Activated T-helper 9 cell treated with anti-CD3 and anti-CD28 coated beads, Interleukin-2, amount 50 U/mL, for 16 hours (primary cell): ENCODE results near the gene DONSON.
A peak's percentile ranks its signal among the peaks of the same experiment; 100 is the strongest.
"Not testable (repeated sequence)": the region's sequence is repeated elsewhere in the genome, so short reads cannot be mapped to it uniquely, and the experiment has no call there.

ENCODE experiments used
- DNase-seq: peaks from one replicate; pipeline ENCODE4 v3.0.0-alpha.2; 2020; ENCODE audit warnings: low read depth

Gene DONSON, protein sequence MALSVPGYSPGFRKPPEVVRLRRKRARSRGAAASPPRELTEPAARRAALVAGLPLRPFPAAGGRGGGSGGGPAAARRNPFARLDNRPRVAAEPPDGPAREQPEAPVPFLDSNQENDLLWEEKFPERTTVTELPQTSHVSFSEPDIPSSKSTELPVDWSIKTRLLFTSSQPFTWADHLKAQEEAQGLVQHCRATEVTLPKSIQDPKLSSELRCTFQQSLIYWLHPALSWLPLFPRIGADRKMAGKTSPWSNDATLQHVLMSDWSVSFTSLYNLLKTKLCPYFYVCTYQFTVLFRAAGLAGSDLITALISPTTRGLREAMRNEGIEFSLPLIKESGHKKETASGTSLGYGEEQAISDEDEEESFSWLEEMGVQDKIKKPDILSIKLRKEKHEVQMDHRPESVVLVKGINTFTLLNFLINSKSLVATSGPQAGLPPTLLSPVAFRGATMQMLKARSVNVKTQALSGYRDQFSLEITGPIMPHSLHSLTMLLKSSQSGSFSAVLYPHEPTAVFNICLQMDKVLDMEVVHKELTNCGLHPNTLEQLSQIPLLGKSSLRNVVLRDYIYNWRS

GRCh38 chr21:33588485-33589335 lies at the start of gene DONSON:
Gene DONSON (minus strand): TSS chr21:33588684. CDS start chr21:33588641, 43 bp downstream.
- peak; percentile 83 for DNase-seq

- DNase-seq, result no peak
These were observed 45.8 kb upstream of the DONSON start for GRCh38 chr21:33634254-33634653.

DNA sequence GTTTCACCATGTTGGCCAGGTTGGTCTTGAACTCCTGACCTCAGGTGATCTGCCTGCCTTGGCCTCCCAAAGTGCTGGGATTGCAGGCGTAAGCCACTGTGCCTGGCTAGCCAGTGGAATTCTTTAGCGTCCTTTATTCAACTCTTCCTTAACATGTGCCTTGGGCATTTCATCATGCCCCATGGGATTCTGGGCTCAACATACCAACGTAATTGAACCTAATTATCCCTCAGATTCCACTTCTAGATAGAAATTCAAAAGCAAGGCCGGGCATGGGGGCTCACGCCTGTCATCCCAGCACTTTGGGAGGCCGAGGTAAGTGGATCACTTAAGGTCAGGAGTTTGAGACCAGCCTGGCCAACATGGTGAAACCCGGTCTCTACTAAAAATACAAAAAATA lies 37.7 kb upstream of the DONSON start:
- not testable (repeated sequence) for DNase-seq

DNA sequence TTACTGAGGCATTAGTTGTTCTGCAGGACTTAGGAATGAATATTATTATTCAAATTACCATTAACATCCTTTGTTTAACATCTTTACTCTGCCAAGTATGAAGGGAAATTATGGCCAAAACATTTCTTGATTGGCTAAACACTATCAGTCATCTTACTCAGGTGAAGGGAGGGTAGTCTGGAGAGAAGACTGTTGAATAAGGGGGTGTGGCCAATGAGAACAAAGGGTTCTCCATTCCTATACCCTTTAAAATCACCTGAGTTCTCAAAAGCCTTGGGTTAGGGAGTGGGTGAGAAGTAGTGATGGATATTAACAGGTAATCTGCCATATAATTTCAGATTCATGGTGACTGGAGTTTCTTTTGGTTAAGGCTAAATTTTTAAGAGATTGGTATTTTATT lies 33.8 kb upstream of the DONSON start:
- no peak for DNase-seq

- DNase-seq, result no peak
These were observed 31.2 kb upstream of the DONSON start for GRCh38 chr21:33619726-33620125.

GRCh38 chr21:33618407-33618806 lies 29.9 kb upstream of the DONSON start:
- DNase-seq, result no peak

DNA sequence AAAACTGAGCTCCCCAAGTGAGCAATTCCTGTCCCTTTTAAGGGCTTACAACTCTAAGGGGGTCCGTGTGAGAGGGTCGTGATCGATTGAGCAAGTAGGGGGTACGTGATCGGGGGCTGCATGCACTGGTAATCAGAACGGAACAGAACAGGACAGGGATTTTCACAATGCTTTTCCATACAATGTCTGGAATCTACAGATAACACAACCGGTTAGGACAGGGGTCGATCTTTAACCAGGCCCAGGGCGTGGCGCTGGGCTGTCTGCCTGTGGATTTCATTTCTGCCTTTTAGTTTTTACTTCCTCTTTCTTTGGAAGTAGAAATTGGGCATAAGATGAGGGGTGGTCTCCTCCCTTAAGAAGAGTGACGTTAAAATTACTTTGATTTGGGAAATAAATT lies 29.1 kb upstream of the DONSON start:
- DNase-seq, result not testable (repeated sequence)

DNA sequence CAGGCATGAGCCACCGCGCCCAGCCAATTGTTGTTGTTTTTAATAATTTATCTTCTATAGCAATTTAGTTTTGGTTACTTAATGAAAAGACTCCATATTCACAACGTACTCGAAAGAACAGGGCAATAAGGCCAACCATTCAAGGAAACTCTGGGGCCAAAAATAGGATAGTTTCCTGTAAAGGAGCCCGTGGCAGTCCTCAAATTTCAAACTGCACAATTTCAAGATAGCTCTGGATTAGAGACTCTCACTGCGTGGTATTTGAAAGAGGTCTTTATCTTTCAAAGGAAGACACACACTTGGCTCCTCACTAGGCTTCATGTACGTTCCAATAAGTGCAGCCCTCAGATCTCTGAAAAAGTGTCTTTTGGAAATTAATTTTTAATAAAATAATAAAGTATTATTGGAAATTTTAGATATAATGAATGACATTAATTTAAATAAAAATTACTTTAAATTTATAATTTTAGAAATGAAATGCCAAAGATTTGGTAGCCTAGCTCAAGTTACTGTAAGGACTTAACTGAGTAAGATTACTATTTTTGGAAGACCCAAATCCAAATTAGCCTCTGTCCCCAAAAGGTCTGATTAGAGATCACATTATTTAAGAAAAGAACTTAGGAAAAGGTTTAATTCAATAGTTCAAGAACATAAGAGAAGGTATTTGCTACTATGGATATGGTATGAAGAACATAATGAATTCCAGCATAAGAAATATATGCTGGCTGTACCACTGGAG lies 22.7 kb upstream of the DONSON start:
- DNase-seq, result no peak

- DNase-seq, result no peak
These were observed 20.1 kb upstream of the DONSON start for GRCh38 chr21:33608559-33608958.

DNA sequence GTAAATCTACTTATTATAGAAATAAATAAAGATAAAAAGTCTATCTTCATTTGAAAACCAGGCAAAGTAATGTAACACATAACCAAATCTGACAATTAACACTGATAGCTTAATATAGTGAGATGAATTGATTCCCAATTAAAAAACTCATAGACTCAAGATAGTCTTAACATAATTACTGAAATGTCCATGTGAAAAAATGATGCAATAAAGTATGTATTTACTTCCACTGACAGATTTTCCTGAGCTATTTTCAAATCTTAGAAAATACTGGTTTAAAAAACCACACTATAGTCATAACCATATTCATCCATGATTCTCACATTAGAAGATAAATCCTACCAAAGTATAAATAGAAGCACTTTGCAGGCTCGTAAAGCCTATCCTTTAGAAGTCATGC lies 9.6 kb upstream of the DONSON start:
- no peak for DNase-seq

GRCh38 chr21:33587792-33588484 lies 546 bp downstream of the DONSON start:
- peak; percentile 2 for DNase-seq

DNA sequence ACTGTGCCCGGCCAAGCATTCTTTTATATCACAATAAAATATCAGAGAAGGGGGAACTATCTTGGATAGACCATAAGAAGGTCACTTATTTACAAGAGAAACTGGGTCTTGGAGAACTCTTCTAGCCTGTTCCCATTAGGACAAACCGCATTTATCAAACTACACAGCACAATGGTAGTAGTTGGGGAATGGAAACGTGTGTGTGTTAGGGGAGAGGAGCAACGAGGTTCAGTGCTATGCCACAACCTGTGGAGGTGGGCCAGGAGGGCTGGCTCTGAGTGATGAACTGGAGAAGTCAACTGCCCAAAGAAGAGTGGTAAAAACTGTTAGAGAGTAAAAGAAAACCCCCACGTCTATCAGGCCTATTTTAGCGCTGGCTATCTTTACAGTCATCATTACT lies 1.6 kb downstream of the DONSON start:
- DNase-seq, result no peak

DNA sequence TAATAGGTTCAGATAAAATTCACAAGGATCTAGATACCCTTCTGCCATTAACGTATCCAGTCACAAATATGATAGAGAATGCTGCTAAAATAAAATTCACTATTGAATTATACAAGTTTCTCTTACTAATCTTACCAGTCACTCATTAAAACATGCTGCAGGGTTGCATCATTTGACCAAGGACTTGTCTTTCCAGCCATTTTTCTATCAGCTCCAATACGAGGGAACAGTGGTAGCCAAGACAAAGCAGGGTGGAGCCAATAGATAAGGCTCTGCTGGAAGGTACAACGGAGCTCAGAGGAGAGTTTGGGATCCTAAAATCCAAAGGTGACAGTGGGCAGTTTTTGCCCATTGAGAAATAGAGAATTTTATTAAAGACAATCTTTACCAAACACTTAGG lies 4.0 kb downstream of the DONSON start:
- no peak for DNase-seq

- no peak for DNase-seq
These were observed 9.4 kb downstream of the DONSON start for GRCh38 chr21:33578959-33579542.

GRCh38 chr21:33578214-33578613 lies 10.3 kb downstream of the DONSON start:
- no peak for DNase-seq

GRCh38 chr21:33576741-33577141 lies 11.7 kb downstream of the DONSON start:
- DNase-seq, result not testable (repeated sequence)

DNA sequence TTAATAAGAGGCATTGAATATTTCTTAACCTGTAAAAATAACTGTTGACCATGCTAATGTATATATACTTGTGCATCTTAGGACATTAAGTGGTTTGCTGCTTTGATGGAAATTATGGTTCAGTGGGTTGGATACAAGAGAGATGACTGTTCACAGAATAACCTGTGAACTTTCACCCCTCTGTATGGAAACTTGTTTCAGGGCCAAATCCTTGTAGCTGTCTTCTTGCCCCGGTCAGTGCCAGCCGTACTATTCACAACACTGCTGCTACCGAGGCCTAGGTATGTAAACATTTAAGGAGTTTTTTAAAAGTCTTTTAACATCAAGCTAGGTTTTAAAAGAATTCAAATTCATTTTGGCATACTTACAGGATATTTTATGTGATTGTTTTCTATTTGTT lies 16.1 kb downstream of the DONSON start:
- no peak for DNase-seq

GRCh38 chr21:33569991-33570390 lies 18.5 kb downstream of the DONSON start:
- DNase-seq, result no peak

GRCh38 chr21:33568448-33568847 lies 20.0 kb downstream of the DONSON start:
- DNase-seq, result no peak

DNA sequence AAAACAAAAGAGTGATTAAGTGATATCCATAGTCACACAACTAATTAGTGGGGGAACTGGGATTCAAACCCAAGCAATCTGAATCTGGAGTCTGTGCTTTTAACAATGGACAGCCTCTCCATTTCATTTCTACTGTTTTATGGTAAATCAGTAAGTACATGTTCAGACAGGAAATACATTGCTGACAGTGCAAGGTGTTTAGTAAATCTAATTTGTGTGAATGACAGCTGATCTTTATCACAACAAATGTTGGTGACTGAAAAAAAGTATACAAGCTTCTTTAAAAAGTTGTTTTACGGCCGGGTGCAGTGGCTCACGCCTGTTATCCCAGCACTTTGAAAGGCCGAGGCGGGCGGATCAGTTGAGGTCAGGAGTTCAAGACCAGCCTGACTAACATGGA lies 20.6 kb downstream of the DONSON start:
- DNase-seq, result no peak

DNA sequence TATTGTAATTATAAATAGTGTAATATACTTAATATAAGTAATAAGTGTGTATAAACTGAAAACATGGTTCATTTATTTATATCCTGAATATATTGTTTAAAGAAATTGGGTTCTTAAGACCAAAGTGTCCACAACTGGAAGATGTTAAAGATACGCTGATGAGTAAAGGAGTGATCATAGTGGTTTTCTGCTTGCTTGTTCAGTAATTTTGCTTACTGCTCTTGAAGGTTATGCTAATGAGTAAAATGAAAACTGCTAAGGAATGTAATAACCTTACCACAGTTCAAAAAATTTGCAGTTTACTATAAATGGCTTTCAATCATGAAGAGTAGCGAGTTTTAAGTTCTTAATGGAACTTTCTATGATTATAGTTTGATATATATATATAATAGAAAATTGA lies 22.0 kb downstream of the DONSON start:
- DNase-seq, result no peak
